ENCODE data around the gene PPP3R1. TPM values are rescaled to one million over a fixed set of nuclear protein-coding genes. Genes with fewer than 3 reads are reported as not detected.

The PPP3R1 gene
- total RNA-seq, 1 experiment from 2014 or later, result 70.9 TPM

- CTCF ChIA-PET, result no interaction called here
- TF ChIP-seq, protein P1, sequence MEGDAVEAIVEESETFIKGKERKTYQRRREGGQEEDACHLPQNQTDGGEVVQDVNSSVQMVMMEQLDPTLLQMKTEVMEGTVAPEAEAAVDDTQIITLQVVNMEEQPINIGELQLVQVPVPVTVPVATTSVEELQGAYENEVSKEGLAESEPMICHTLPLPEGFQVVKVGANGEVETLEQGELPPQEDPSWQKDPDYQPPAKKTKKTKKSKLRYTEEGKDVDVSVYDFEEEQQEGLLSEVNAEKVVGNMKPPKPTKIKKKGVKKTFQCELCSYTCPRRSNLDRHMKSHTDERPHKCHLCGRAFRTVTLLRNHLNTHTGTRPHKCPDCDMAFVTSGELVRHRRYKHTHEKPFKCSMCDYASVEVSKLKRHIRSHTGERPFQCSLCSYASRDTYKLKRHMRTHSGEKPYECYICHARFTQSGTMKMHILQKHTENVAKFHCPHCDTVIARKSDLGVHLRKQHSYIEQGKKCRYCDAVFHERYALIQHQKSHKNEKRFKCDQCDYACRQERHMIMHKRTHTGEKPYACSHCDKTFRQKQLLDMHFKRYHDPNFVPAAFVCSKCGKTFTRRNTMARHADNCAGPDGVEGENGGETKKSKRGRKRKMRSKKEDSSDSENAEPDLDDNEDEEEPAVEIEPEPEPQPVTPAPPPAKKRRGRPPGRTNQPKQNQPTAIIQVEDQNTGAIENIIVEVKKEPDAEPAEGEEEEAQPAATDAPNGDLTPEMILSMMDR (IDR thresholded peaks at IDR 0.05; ENCODE audit: insufficient read depth in 1 of 2, low read depth in 1 of 2, low read length in 1 of 2, severe bottlenecking in 1 of 2, unreplicated experiment in 1 of 2), result no peak
- BruUV-seq (replicated peaks), result no TSS peak
These were observed 79.8 kb downstream of the PPP3R1 start for GRCh38 chr2:68172521-68172920.

GRCh38 chr2:68171684-68172083 is 80.6 kb downstream of the PPP3R1 start:
- Histone ChIP-seq H3K4me3 (ENCODE audit: low read depth, low read length) (no peak overlapping the region), H3K9me3 (no peaks in the 10 kb centered on the region), H3K36me3 (ENCODE audit: control insufficient read depth, insufficient read depth, low read length) (peaks cover 3% of the 10 kb centered on the region), H3K4me1 (peaks cover 4% of the 10 kb centered on the region; the same call in 1 of the 2 replicates), H3K27me3 (replicated peaks; ENCODE audit: control insufficient read depth, insufficient read depth, low read length) (no peaks in the 10 kb centered on the region)
- H3K4me1 Mint-ChIP-seq (ENCODE audit: low read depth, unreplicated experiment), result peaks cover 14% of the 10 kb centered on the region
- intact Hi-C loops (cut with micrococcal nuclease; ENCODE audit: unreplicated experiment), result no loop called here
- ChIA-PET CTCF (no interaction called here), POLR2A (no interaction called here)
- no peaks in the 10 kb centered on the region for H3K9me3 Mint-ChIP-seq (ENCODE audit: unreplicated experiment)
- DNase-seq, result no peak
- TF ChIP-seq, protein P1 (IDR thresholded peaks at IDR 0.05; ENCODE audit: insufficient read depth in 1 of 2, low read depth in 1 of 2, low read length in 1 of 2, severe bottlenecking in 1 of 2, unreplicated experiment in 1 of 2), result no peak
- BruUV-seq (replicated peaks), result no TSS peak
- H3K27ac Mint-ChIP-seq (ENCODE audit: unreplicated experiment), result no peak overlapping the region
- H3K4me3 Mint-ChIP-seq (ENCODE audit: unreplicated experiment), result no peak overlapping the region
- H3K36me3 Mint-ChIP-seq (ENCODE audit: insufficient read depth, unreplicated experiment), result peaks cover 17% of the 10 kb centered on the region
- H3K27me3 Mint-ChIP-seq (ENCODE audit: insufficient read depth, unreplicated experiment), result no peaks in the 10 kb centered on the region

More at GRCh38 chr2:68172521-68172920, 79.8 kb downstream of the PPP3R1 start:
- H3K9me3 ChIP-seq, result no peaks in the 10 kb centered on the region
- H3K27me3 ChIP-seq (replicated peaks; ENCODE audit: control insufficient read depth, insufficient read depth, low read length), result no peaks in the 10 kb centered on the region
- POLR2A ChIA-PET, result no interaction called here
- peaks cover 3% of the 10 kb centered on the region for H3K36me3 ChIP-seq (ENCODE audit: control insufficient read depth, insufficient read depth, low read length)
- intact Hi-C loops (cut with micrococcal nuclease; ENCODE audit: unreplicated experiment), result no loop called here
- Mint-ChIP-seq H3K36me3 (ENCODE audit: insufficient read depth, unreplicated experiment) (peaks cover 15% of the 10 kb centered on the region), H3K27me3 (ENCODE audit: insufficient read depth, unreplicated experiment) (no peaks in the 10 kb centered on the region), H3K4me3 (ENCODE audit: unreplicated experiment) (no peak overlapping the region), H3K27ac (ENCODE audit: unreplicated experiment) (no peak overlapping the region), H3K9me3 (ENCODE audit: unreplicated experiment) (no peaks in the 10 kb centered on the region), H3K4me1 (ENCODE audit: low read depth, unreplicated experiment) (peaks cover 5% of the 10 kb centered on the region)
- no peak for DNase-seq
- no peaks in the 10 kb centered on the region; the same call in 1 of the 2 replicates for H3K4me1 ChIP-seq
- H3K4me3 ChIP-seq (ENCODE audit: low read depth, low read length), result no peak overlapping the region

DNA sequence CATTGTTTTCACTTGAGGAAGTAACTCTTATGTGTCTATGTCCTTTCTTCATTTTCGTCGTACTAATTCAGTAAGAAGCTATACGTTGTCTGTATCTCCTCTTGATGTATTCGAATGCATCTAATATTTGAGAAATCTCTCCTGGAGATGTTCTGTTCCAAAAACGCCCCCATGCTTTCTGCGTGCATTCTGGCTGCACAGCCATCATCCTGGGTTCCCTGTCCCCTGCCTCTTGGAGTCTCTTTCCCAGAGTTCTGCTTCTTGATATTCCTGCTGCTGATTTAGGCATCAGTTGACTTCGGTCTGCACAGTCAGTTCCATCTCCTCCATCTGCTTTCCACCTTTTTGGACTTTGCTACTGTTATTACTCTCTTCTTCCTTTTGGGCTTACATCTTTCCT is 81.2 kb downstream of the PPP3R1 start:
- TF ChIP-seq, protein P1 (IDR thresholded peaks at IDR 0.05; ENCODE audit: insufficient read depth in 1 of 2, low read depth in 1 of 2, low read length in 1 of 2, severe bottlenecking in 1 of 2, unreplicated experiment in 1 of 2), result no peak
- no TSS peak for BruUV-seq (replicated peaks)
- no peaks in the 10 kb centered on the region for H3K9me3 ChIP-seq
- ChIA-PET POLR2A (no interaction called here), CTCF (no interaction called here)
- no peak overlapping the region for H3K4me3 ChIP-seq (ENCODE audit: low read depth, low read length)
- DNase-seq, result no peak
- intact Hi-C loops (cut with micrococcal nuclease; ENCODE audit: unreplicated experiment), result no loop called here
- H3K36me3 Mint-ChIP-seq (ENCODE audit: insufficient read depth, unreplicated experiment), result peaks cover 22% of the 10 kb centered on the region
- H3K27me3 Mint-ChIP-seq (ENCODE audit: insufficient read depth, unreplicated experiment), result no peaks in the 10 kb centered on the region
- H3K4me1 ChIP-seq, result peaks cover 4% of the 10 kb centered on the region; the same call in 1 of the 2 replicates
- H3K4me3 Mint-ChIP-seq (ENCODE audit: unreplicated experiment), result no peak overlapping the region
- H3K9me3 Mint-ChIP-seq (ENCODE audit: unreplicated experiment), result no peaks in the 10 kb centered on the region
- peaks cover 17% of the 10 kb centered on the region for H3K4me1 Mint-ChIP-seq (ENCODE audit: low read depth, unreplicated experiment)
- H3K27ac Mint-ChIP-seq (ENCODE audit: unreplicated experiment), result no peak overlapping the region
- H3K27me3 ChIP-seq (replicated peaks; ENCODE audit: control insufficient read depth, insufficient read depth, low read length), result no peaks in the 10 kb centered on the region
- peaks cover 3% of the 10 kb centered on the region for H3K36me3 ChIP-seq (ENCODE audit: control insufficient read depth, insufficient read depth, low read length)
